ENCODE measurements around the gene F8A2. TPM values are rescaled to one million over a fixed set of nuclear protein-coding genes. Genes with fewer than 3 reads are reported as not detected.
"Not testable (repeated sequence)": the region's sequence is repeated elsewhere in the genome, so short reads cannot be mapped to it uniquely, and the experiment has no call there.

Gene F8A2
- total RNA-seq, 1 experiment from 2014 or later = not detected

DNA sequence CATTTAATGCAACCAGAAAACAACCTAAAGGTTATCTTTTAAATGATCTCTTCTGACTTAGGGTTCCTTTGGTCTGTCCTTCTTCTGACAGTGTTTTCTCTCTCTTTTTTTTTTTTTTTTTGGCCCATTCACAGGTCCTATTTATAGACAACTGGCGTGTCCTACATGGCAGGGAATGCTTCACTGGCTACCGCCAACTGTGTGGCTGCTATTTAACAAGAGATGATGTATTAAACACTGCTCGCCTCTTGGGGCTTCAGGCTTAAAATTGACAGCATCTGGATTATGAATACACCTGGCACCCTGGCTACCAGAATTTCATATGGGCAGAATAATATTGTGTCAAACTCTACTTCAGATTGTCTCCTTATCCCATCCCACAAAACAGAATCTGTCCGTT lies 32.4 kb upstream of the F8A2 start:
- H3K36me3 ChIP-seq (ENCODE audit: low read depth); H4K20me1 ChIP-seq (ENCODE audit: insufficient read depth); H3F3A ChIP-seq (ENCODE audit: insufficient read depth, low read depth); H3K79me2 ChIP-seq (ENCODE audit: low read depth); H3K4me3 ChIP-seq; DNase-seq; intact Hi-C loops (cut with micrococcal nuclease; ENCODE audit: unreplicated experiment); H3K9me2 ChIP-seq (ENCODE audit: insufficient read depth); H3K27ac ChIP-seq; H3K27me3 ChIP-seq (ENCODE audit: insufficient read depth, low read depth); H3K9me3 ChIP-seq (ENCODE audit: insufficient read depth, low read depth); CTCF ChIA-PET; H2AFZ ChIP-seq; H3K4me1 ChIP-seq (replicated peaks; ENCODE audit: insufficient read depth); H3K4me2 ChIP-seq; BruUV-seq (replicated peaks); POLR2A ChIA-PET (ENCODE audit: unreplicated experiment): not testable (repeated sequence)

DNA sequence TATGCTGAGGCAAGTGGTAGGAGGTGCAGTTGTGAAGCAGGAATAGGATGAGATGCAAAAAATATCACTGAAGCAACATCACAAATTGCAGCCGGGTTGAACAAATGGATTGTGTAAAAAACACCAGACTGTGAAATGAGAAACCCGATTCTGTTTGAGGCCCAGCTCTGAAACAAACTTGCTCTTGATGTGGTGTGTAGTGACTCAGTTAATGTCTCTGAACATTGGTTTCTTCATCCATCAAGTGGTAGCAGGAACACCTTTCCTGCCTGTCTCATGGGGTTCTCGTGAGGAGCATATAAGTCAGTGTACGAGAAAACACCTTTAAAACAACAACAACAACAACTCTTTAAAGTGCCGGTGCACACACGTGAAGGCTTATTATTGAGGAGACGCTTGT lies 18.2 kb upstream of the F8A2 start:
- H3K27me3 ChIP-seq (ENCODE audit: insufficient read depth, low read depth); H4K20me1 ChIP-seq (ENCODE audit: insufficient read depth); DNase-seq; H3K27ac ChIP-seq; CTCF ChIA-PET; H3K9me3 ChIP-seq (ENCODE audit: insufficient read depth, low read depth); H3K79me2 ChIP-seq (ENCODE audit: low read depth); H2AFZ ChIP-seq; H3K4me2 ChIP-seq; H3F3A ChIP-seq (ENCODE audit: insufficient read depth, low read depth); H3K36me3 ChIP-seq (ENCODE audit: low read depth); POLR2A ChIA-PET (ENCODE audit: unreplicated experiment); H3K4me3 ChIP-seq; H3K4me1 ChIP-seq (replicated peaks; ENCODE audit: insufficient read depth); intact Hi-C loops (cut with micrococcal nuclease; ENCODE audit: unreplicated experiment); H3K9me2 ChIP-seq (ENCODE audit: insufficient read depth); BruUV-seq (replicated peaks): not testable (repeated sequence)

DNA sequence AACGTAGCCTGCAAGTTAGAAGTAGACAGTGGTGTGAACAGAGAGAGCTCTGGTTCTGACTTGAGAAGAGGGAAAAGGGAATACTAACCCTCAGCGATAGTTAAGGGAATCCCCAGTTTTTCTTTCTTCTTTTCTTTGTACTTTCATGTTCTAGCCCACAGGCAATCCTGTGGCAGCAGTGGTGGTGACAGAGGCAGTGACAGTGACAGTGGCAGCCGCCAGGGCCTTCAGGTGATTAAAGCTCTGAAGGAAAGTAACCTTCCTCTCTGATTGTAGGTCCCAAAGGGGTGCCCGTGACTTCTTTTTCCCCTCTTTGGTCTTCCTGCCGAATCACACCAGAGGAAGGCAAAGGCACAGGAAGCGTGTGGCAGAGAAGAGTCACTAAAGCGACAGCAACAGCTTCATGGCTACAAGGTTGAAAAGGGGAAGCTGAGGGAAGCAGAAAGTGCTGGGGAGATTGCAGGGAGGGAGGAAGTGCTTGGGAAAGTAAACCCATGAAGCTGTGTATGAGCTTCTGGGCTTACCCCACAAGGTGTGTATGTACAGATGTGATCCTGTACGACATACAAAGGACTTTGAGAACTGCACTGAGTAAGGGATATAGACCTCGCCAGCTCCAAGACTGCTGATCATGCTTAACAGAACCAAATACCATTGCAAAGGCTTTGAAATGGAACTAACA lies 8.0 kb upstream of the F8A2 start:
- H3K4me2 ChIP-seq; H3K9me2 ChIP-seq (ENCODE audit: insufficient read depth); H3K9me3 ChIP-seq (ENCODE audit: insufficient read depth, low read depth); H3K27me3 ChIP-seq (ENCODE audit: insufficient read depth, low read depth); H2AFZ ChIP-seq; H4K20me1 ChIP-seq (ENCODE audit: insufficient read depth); H3K4me3 ChIP-seq; H3K27ac ChIP-seq; BruUV-seq (replicated peaks); H3K79me2 ChIP-seq (ENCODE audit: low read depth); DNase-seq; H3F3A ChIP-seq (ENCODE audit: insufficient read depth, low read depth); CTCF ChIA-PET; H3K36me3 ChIP-seq (ENCODE audit: low read depth); intact Hi-C loops (cut with micrococcal nuclease; ENCODE audit: unreplicated experiment); H3K4me1 ChIP-seq (replicated peaks; ENCODE audit: insufficient read depth); POLR2A ChIA-PET (ENCODE audit: unreplicated experiment): not testable (repeated sequence)

DNA sequence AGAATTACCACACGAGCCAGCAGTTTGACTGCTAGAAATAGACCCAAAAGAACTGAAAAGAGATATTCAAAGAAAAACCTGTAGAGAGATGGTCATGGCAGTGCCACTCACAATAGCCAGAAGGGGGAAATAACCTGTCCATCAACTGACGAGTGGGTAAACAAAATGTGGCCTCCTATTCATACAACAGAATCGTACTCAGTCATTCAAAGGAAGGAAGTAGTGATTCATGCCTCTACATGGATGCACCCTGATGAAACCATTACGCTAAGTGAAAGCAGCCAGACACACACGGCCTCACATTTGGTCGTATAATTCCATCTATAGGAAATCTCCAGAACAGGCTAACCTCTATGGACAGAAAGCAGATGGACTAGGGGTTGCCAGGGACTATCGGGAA lies 2.1 kb upstream of the F8A2 start:
- H3K27ac ChIP-seq; H3F3A ChIP-seq (ENCODE audit: insufficient read depth, low read depth); H3K4me1 ChIP-seq (replicated peaks; ENCODE audit: insufficient read depth); H3K27me3 ChIP-seq (ENCODE audit: insufficient read depth, low read depth); H4K20me1 ChIP-seq (ENCODE audit: insufficient read depth); H2AFZ ChIP-seq; H3K9me2 ChIP-seq (ENCODE audit: insufficient read depth); H3K36me3 ChIP-seq (ENCODE audit: low read depth); H3K4me3 ChIP-seq; POLR2A ChIA-PET (ENCODE audit: unreplicated experiment); BruUV-seq (replicated peaks); intact Hi-C loops (cut with micrococcal nuclease; ENCODE audit: unreplicated experiment); DNase-seq; H3K9me3 ChIP-seq (ENCODE audit: insufficient read depth, low read depth); H3K79me2 ChIP-seq (ENCODE audit: low read depth); H3K4me2 ChIP-seq; CTCF ChIA-PET: not testable (repeated sequence)

DNA sequence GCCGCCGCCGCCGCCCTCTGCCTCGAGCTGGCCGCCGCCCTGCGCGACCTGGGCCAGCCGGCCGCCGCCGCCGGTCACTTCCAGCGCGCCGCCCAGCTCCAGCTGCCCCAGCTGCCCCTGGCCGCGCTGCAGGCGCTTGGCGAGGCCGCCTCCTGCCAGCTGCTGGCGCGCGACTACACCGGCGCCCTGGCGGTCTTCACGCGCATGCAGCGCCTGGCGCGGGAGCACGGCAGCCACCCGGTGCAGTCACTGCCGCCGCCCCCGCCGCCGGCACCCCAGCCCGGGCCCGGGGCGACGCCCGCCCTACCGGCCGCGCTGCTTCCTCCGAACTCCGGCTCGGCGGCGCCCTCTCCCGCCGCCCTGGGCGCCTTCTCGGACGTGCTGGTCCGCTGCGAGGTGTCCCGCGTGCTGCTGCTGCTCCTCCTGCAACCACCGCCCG lies 653 bp downstream of the F8A2 start:
- DNase-seq; H3K27me3 ChIP-seq (ENCODE audit: insufficient read depth, low read depth); intact Hi-C loops (cut with micrococcal nuclease; ENCODE audit: unreplicated experiment); H2AFZ ChIP-seq; H3K9me3 ChIP-seq (ENCODE audit: insufficient read depth, low read depth); H3K9me2 ChIP-seq (ENCODE audit: insufficient read depth); H3F3A ChIP-seq (ENCODE audit: insufficient read depth, low read depth); H3K27ac ChIP-seq; CTCF ChIA-PET; H3K79me2 ChIP-seq (ENCODE audit: low read depth); H4K20me1 ChIP-seq (ENCODE audit: insufficient read depth); H3K4me3 ChIP-seq; H3K4me2 ChIP-seq; H3K4me1 ChIP-seq (replicated peaks; ENCODE audit: insufficient read depth); POLR2A ChIA-PET (ENCODE audit: unreplicated experiment); BruUV-seq (replicated peaks); H3K36me3 ChIP-seq (ENCODE audit: low read depth): not testable (repeated sequence)
